ENCODE results near the gene URAD.

- TF ChIP-seq CTCF (IDR thresholded peaks at IDR 0.05; ENCODE audit: insufficient read depth, low read depth, low read length) (no peak), EZH2 (IDR thresholded peaks at IDR 0.05; ENCODE audit: insufficient read depth, low read length) (no peak)
Measured at GRCh38 chr13:28014301-28014700, 25.8 kb upstream of the URAD start.
